HEK293 (cell line): Measurements from ENCODE around the gene OAF.

Source experiments
- ZNF121 ChIP-seq: fragments of 450-650 bp; formaldehyde crosslinking; IDR thresholded peaks from 2 replicates; pipeline ENCODE4 v1.5.1; 2016; ENCODE audit warnings: missing biosample characterization, missing genetic modification characterization
- ZNF768 ChIP-seq: fragments of 450-650 bp; formaldehyde crosslinking; IDR thresholded peaks from 2 replicates; pipeline ENCODE4 v1.5.1; 2018; ENCODE audit warnings: missing biosample characterization, mild to moderate bottlenecking, missing genetic modification characterization

GRCh38 chr11:120229451-120230424 is 18.9 kb downstream of the OAF start:
- TF ChIP-seq ZNF768 (0 out of 2 replicates have a peak, but pooled peaks have one; percentile 8), ZNF121 (no peak)
